Measurements from ENCODE around the gene RPRM. TPM values are rescaled to one million over a fixed set of nuclear protein-coding genes. Genes with fewer than 3 reads are reported as not detected.
A peak's percentile ranks its signal among the peaks of the same experiment; 100 is the strongest.
"Not testable (repeated sequence)": the region's sequence is repeated elsewhere in the genome, so short reads cannot be mapped to it uniquely, and the experiment has no call there.

Gene RPRM
- total and polyA plus RNA-seq, 10 of the 15 experiments (the other 5 are each of a cell fraction or from before 2014, with no cell fraction given), result 0.06 to 0.37 (median 0.11) TPM; not detected in 7

- TF ChIP-seq, protein P1, sequence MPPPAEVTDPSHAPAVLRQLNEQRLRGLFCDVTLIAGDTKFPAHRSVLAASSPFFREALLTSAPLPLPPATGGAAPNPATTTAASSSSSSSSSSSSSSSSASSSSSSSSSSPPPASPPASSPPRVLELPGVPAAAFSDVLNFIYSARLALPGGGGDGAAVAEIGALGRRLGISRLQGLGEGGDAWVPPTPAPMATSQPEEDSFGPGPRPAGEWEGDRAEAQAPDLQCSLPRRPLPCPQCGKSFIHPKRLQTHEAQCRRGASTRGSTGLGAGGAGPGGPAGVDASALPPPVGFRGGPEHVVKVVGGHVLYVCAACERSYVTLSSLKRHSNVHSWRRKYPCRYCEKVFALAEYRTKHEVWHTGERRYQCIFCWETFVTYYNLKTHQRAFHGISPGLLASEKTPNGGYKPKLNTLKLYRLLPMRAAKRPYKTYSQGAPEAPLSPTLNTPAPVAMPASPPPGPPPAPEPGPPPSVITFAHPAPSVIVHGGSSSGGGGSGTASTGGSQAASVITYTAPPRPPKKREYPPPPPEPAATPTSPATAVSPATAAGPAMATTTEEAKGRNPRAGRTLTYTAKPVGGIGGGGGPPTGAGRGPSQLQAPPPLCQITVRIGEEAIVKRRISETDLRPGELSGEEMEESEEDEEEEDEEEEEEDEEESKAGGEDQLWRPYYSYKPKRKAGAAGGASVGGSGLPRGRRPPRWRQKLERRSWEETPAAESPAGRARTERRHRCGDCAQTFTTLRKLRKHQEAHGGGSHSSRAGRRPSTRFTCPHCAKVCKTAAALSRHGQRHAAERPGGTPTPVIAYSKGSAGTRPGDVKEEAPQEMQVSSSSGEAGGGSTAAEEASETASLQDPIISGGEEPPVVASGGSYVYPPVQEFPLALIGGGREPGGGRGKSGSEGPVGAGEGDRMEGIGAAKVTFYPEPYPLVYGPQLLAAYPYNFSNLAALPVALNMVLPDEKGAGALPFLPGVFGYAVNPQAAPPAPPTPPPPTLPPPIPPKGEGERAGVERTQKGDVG (CRISPR knock-in tag; IDR thresholded peaks at IDR 0.05), result no peak
- no peak for TF ChIP-seq MEF2B (IDR thresholded peaks at IDR 0.05; ENCODE audit: partially characterized antibody, poor library complexity, severe bottlenecking)
- TF ChIP-seq SUPT20H (IDR thresholded peaks at IDR 0.05; ENCODE audit: borderline replicate concordance, control insufficient read depth, low read depth, low read length), result no peak
Measured at GRCh38 chr2:153510996-153511395, 32.4 kb upstream of the RPRM start (continued).

DNA sequence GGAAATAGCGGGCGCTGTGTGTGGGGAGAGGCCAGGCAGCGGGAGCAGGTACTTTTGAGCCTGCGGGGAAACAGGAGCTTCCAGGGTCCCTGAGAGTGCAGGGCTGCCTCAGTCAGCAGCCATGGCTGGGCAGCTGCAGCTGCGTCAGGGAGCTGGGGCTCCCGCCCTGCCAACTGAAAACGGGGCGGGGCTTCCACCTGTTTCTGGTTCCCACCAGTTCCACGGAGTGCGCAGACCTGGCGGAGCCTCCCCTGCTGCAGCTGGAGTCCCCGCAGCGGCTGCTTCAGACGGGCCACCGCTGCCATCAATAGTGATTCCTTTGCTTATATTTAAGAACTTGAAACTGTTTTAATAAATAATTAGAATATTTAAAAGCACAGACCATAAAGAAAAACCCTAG, 30.6 kb upstream of the RPRM start:
- Histone ChIP-seq H3K4me1 (ENCODE audit: control insufficient read depth, insufficient read depth, low read length) (no peaks in the 10 kb centered on the region), H3K4me3 (no peak overlapping the region), H3K9ac (ENCODE audit: control insufficient read depth, insufficient read depth, low read length) (no peak overlapping the region), H2AFZ (ENCODE audit: control insufficient read depth, low read depth, low read length) (no peak overlapping the region), H3K27me3 (replicated peaks in 1 of 2; ENCODE audit: control insufficient read depth in 2 of 2, insufficient read depth in 2 of 2, low read length in 1 of 2) (no peaks in the 10 kb centered on the region), H3K4me2 (ENCODE audit: control insufficient read depth, insufficient read depth) (no peak overlapping the region), H3K36me3 (ENCODE audit: control insufficient read depth in 2 of 2, insufficient read depth in 2 of 2, low read length in 1 of 2) (no peaks in the 10 kb centered on the region), H3K9me3 (replicated peaks; ENCODE audit: control insufficient read depth, insufficient read depth, low read length) (no peaks in the 10 kb centered on the region; the same call in 2 of the 3 replicates), H3K79me2 (ENCODE audit: control insufficient read depth, insufficient read depth, low read length) (no peaks in the 10 kb centered on the region), H3K27ac (ENCODE audit: control insufficient read depth, insufficient read depth) (no peak overlapping the region), H4K20me1 (ENCODE audit: control insufficient read depth, insufficient read depth) (no peaks in the 10 kb centered on the region)
- ChIA-PET POLR2A (no interaction called here), RAD21 (ENCODE audit: unreplicated experiment) (no interaction called here), SMC1A (ENCODE audit: uncharacterized antibody, unreplicated experiment) (no interaction called here), CTCF (interaction anchor here (1.0 to 2.3 kb wide), 3 partner anchors 9 to 17 kb away, joined by 3 to 5 read pairs (median 4); no protein-coding TSS in a partner anchor)
- intact Hi-C loops (cut with micrococcal nuclease; ENCODE audit: unreplicated experiment), result no loop called here
- TF ChIP-seq, protein P2, sequence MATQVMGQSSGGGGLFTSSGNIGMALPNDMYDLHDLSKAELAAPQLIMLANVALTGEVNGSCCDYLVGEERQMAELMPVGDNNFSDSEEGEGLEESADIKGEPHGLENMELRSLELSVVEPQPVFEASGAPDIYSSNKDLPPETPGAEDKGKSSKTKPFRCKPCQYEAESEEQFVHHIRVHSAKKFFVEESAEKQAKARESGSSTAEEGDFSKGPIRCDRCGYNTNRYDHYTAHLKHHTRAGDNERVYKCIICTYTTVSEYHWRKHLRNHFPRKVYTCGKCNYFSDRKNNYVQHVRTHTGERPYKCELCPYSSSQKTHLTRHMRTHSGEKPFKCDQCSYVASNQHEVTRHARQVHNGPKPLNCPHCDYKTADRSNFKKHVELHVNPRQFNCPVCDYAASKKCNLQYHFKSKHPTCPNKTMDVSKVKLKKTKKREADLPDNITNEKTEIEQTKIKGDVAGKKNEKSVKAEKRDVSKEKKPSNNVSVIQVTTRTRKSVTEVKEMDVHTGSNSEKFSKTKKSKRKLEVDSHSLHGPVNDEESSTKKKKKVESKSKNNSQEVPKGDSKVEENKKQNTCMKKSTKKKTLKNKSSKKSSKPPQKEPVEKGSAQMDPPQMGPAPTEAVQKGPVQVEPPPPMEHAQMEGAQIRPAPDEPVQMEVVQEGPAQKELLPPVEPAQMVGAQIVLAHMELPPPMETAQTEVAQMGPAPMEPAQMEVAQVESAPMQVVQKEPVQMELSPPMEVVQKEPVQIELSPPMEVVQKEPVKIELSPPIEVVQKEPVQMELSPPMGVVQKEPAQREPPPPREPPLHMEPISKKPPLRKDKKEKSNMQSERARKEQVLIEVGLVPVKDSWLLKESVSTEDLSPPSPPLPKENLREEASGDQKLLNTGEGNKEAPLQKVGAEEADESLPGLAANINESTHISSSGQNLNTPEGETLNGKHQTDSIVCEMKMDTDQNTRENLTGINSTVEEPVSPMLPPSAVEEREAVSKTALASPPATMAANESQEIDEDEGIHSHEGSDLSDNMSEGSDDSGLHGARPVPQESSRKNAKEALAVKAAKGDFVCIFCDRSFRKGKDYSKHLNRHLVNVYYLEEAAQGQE (IDR thresholded peaks at IDR 0.05; ENCODE audit: low read depth, low read length), result no peak
- ATAC-seq (no peak), DNase-seq (ENCODE audit: low read depth, low spot score) (no peak), FAIRE-seq (no peak)
- in situ Hi-C loops (cut with MboI), result loop anchor here (25.0 kb wide), 1 partner anchor 1322 kb away; the partner anchor contains the start of gene STAM2
- WGBS (ENCODE audit: insufficient coverage, insufficient replicate concordance, low lambda C conversion rate, missing lambda C conversion rate), result 30% methylated on average over 15 of the region's 15 CpGs
- BruUV-seq (replicated peaks), result no TSS peak

DNA sequence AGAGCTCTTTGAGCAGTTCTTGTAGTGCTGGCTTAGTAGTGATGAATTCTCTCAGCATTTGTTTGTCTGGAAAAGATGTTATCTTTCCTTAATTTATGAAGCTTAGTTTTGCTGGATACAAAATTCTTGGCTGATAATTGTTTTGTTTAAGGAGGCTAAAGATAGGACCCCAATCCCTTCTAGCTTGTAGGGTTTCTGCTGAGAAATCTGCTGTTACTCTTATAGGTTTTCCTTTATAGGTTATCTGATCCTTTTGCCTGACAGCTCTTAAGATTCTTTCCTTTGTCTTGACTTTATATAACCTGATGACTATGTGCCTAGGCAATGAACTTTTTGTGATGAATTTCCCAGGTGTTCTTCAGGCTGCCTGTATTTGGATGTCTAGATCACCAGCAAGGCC, 27.9 kb upstream of the RPRM start:
- H3K36me3 ChIP-seq (ENCODE audit: control insufficient read depth in 2 of 2, insufficient read depth in 2 of 2, low read length in 1 of 2); H3K4me1 ChIP-seq (ENCODE audit: control insufficient read depth, insufficient read depth, low read length); H2AFZ ChIP-seq (ENCODE audit: control insufficient read depth, low read depth, low read length); H4K20me1 ChIP-seq (ENCODE audit: control insufficient read depth, insufficient read depth); BruUV-seq (replicated peaks); intact Hi-C loops (cut with micrococcal nuclease; ENCODE audit: unreplicated experiment); H3K4me3 ChIP-seq; H3K27me3 ChIP-seq (replicated peaks in 1 of 2; ENCODE audit: control insufficient read depth in 2 of 2, insufficient read depth in 2 of 2, low read length in 1 of 2); H3K79me2 ChIP-seq (ENCODE audit: control insufficient read depth, insufficient read depth, low read length); DNase-seq (ENCODE audit: low read depth, low spot score); RAD21 ChIA-PET (ENCODE audit: unreplicated experiment); POLR2A ChIA-PET; SMC1A ChIA-PET (ENCODE audit: uncharacterized antibody, unreplicated experiment); ATAC-seq; H3K9ac ChIP-seq (ENCODE audit: control insufficient read depth, insufficient read depth, low read length); H3K27ac ChIP-seq (ENCODE audit: control insufficient read depth, insufficient read depth); H3K4me2 ChIP-seq (ENCODE audit: control insufficient read depth, insufficient read depth); H3K9me3 ChIP-seq (replicated peaks; ENCODE audit: control insufficient read depth, insufficient read depth, low read length): not testable (repeated sequence)
- FAIRE-seq, result peak; percentile 69
- CTCF ChIA-PET, result interaction anchor here (1.6 kb wide), 1 partner anchor 14 kb away, joined by 8 read pairs; no protein-coding TSS in a partner anchor
- in situ Hi-C loops (cut with MboI), result loop anchor here (25.0 kb wide), 1 partner anchor 1319 kb away; the partner anchor contains the start of gene STAM2
